Measurements from ENCODE around the gene PYGO1.
"Not testable (repeated sequence)": the region's sequence is repeated elsewhere in the genome, so short reads cannot be mapped to it uniquely, and the experiment has no call there.

The PYGO1 gene

GRCh38 chr15:55513152-55513551 lies 75.0 kb downstream of the PYGO1 start:
- no peaks in the 10 kb centered on the region; the same call in 1 of the 2 replicates for H3K4me1 ChIP-seq (ENCODE audit: insufficient read depth, low read length)
- H3K36me3 ChIP-seq (ENCODE audit: insufficient read depth, low read length), result no peaks in the 10 kb centered on the region
- no peak overlapping the region for H3K9ac ChIP-seq (ENCODE audit: low read depth, low read length)
- H3K9me3 ChIP-seq (ENCODE audit: control insufficient read depth, insufficient read depth, low read length), result no peaks in the 10 kb centered on the region

- Histone ChIP-seq H3K9ac (ENCODE audit: low read depth, low read length) (no peak overlapping the region), H3K9me3 (ENCODE audit: control insufficient read depth, insufficient read depth, low read length) (no peaks in the 10 kb centered on the region), H3K4me1 (ENCODE audit: insufficient read depth, low read length) (no peaks in the 10 kb centered on the region), H3K36me3 (ENCODE audit: insufficient read depth, low read length) (no peaks in the 10 kb centered on the region)
These were observed 80.6 kb downstream of the PYGO1 start for GRCh38 chr15:55507567-55507966.

GRCh38 chr15:55505407-55505806 lies 82.7 kb downstream of the PYGO1 start:
- H3K9ac ChIP-seq (ENCODE audit: low read depth, low read length); H3K4me1 ChIP-seq (ENCODE audit: insufficient read depth, low read length); H3K9me3 ChIP-seq (ENCODE audit: control insufficient read depth, insufficient read depth, low read length); H3K36me3 ChIP-seq (ENCODE audit: insufficient read depth, low read length): not testable (repeated sequence)

- H3K9ac ChIP-seq (ENCODE audit: low read depth, low read length), result peak overlapping the region; percentile 61; the same call in 1 of the 2 replicates
- no peaks in the 10 kb centered on the region for H3K4me1 ChIP-seq (ENCODE audit: insufficient read depth, low read length)
- no peaks in the 10 kb centered on the region for H3K9me3 ChIP-seq (ENCODE audit: control insufficient read depth, insufficient read depth, low read length)
- H3K36me3 ChIP-seq (ENCODE audit: insufficient read depth, low read length), result no peaks in the 10 kb centered on the region
These were observed 89.0 kb downstream of the PYGO1 start for GRCh38 chr15:55499151-55499550.

- not testable (repeated sequence) for H3K4me1 ChIP-seq (ENCODE audit: insufficient read depth, low read length); H3K9me3 ChIP-seq (ENCODE audit: control insufficient read depth, insufficient read depth, low read length); H3K36me3 ChIP-seq (ENCODE audit: insufficient read depth, low read length)
- H3K9ac ChIP-seq (ENCODE audit: low read depth, low read length), result peak overlapping the region; percentile 61; the same call in 1 of the 2 replicates
These were observed 89.8 kb downstream of the PYGO1 start for GRCh38 chr15:55498109-55498938.

- Histone ChIP-seq H3K36me3 (ENCODE audit: insufficient read depth, low read length) (no peaks in the 10 kb centered on the region), H3K9ac (ENCODE audit: low read depth, low read length) (no peak overlapping the region), H3K9me3 (ENCODE audit: control insufficient read depth, insufficient read depth, low read length) (no peaks in the 10 kb centered on the region), H3K4me1 (ENCODE audit: insufficient read depth, low read length) (no peaks in the 10 kb centered on the region)
These were observed 91.4 kb downstream of the PYGO1 start for GRCh38 chr15:55496716-55497115.

GRCh38 chr15:55494931-55495330 lies 93.2 kb downstream of the PYGO1 start:
- Histone ChIP-seq H3K36me3 (ENCODE audit: insufficient read depth, low read length) (no peaks in the 10 kb centered on the region), H3K9ac (ENCODE audit: low read depth, low read length) (no peak overlapping the region), H3K9me3 (ENCODE audit: control insufficient read depth, insufficient read depth, low read length) (no peaks in the 10 kb centered on the region), H3K4me1 (ENCODE audit: insufficient read depth, low read length) (no peaks in the 10 kb centered on the region)

GRCh38 chr15:55488952-55489600 lies 99.1 kb downstream of the PYGO1 start:
- not testable (repeated sequence) for H3K4me1 ChIP-seq (ENCODE audit: insufficient read depth, low read length); H3K9ac ChIP-seq (ENCODE audit: low read depth, low read length); H3K9me3 ChIP-seq (ENCODE audit: control insufficient read depth, insufficient read depth, low read length); H3K36me3 ChIP-seq (ENCODE audit: insufficient read depth, low read length)
